Memory B cell (primary cell): ENCODE data around the gene SKAP1.
"Not testable (repeated sequence)": the region's sequence is repeated elsewhere in the genome, so short reads cannot be mapped to it uniquely, and the experiment has no call there.

Experiments used
- ATAC-seq: fragments of 150-1000 bp; cut with Tn5 transposase; 2 replicates; pipeline ENCODE4 v1.10.0; 2021; ENCODE audit warnings: low read depth, mild to moderate bottlenecking, moderate library complexity
- DNase-seq, 2 donors: peaks; one replicate each; pipeline ENCODE4 v3.0.0; 2022; ENCODE audit warnings: low spot score in 2 of 2
- H3K27ac Mint-ChIP-seq: one replicate; pipeline ENCODE4 v1.8.0; 2022; ENCODE audit warnings: mild to moderate bottlenecking, moderate library complexity, mixed read lengths
- H3K27me3 Mint-ChIP-seq: one replicate; pipeline ENCODE4 v1.8.0; 2022; ENCODE audit warnings: mixed read lengths
- H3K36me3 Mint-ChIP-seq: one replicate; pipeline ENCODE4 v1.8.0; 2022; ENCODE audit warnings: mild to moderate bottlenecking, mixed read lengths
- H3K4me1 Mint-ChIP-seq: one replicate; pipeline ENCODE4 v1.8.0; 2022; ENCODE audit warnings: mixed read lengths
- H3K4me3 Mint-ChIP-seq: one replicate; pipeline ENCODE4 v1.8.0; 2022; ENCODE audit warnings: mild to moderate bottlenecking, moderate library complexity, mixed read lengths
- H3K9me3 Mint-ChIP-seq: one replicate; pipeline ENCODE4 v1.8.0; 2022; ENCODE audit warnings: mixed read lengths

Gene SKAP1

GRCh38 chr17:48195910-48196309 is 234.1 kb downstream of the SKAP1 start:
- peaks cover 15% of the 10 kb centered on the region for H3K4me1 Mint-ChIP-seq
- peaks cover 8% of the 10 kb centered on the region for H3K27me3 Mint-ChIP-seq
- H3K9me3 Mint-ChIP-seq: no peaks in the 10 kb centered on the region
- H3K27ac Mint-ChIP-seq: no peak overlapping the region
- no peak overlapping the region for H3K4me3 Mint-ChIP-seq
- DNase-seq (no peak), ATAC-seq (no peak)
- no peaks in the 10 kb centered on the region for H3K36me3 Mint-ChIP-seq

- Mint-ChIP-seq H3K4me1 (peaks cover 12% of the 10 kb centered on the region), H3K4me3 (no peak overlapping the region), H3K9me3 (no peaks in the 10 kb centered on the region), H3K27ac (no peak overlapping the region), H3K27me3 (peaks cover 8% of the 10 kb centered on the region), H3K36me3 (no peaks in the 10 kb centered on the region)
- no peak for ATAC-seq
- no peak for DNase-seq
These were observed 235.9 kb downstream of the SKAP1 start for GRCh38 chr17:48194097-48194550.

GRCh38 chr17:48192321-48192731 is 237.7 kb downstream of the SKAP1 start:
- Mint-ChIP-seq H3K27me3 (peaks cover 8% of the 10 kb centered on the region), H3K27ac (no peak overlapping the region), H3K4me3 (no peak overlapping the region), H3K36me3 (no peaks in the 10 kb centered on the region), H3K4me1 (peaks cover 6% of the 10 kb centered on the region), H3K9me3 (no peaks in the 10 kb centered on the region)
- no peak for ATAC-seq
- no peak for DNase-seq

GRCh38 chr17:48191362-48191761 is 238.7 kb downstream of the SKAP1 start:
- Mint-ChIP-seq H3K9me3 (no peaks in the 10 kb centered on the region), H3K27ac (no peak overlapping the region), H3K27me3 (peaks cover 8% of the 10 kb centered on the region), H3K4me1 (peaks cover 6% of the 10 kb centered on the region), H3K4me3 (no peak overlapping the region), H3K36me3 (no peaks in the 10 kb centered on the region)
- no peak for ATAC-seq
- no peak for DNase-seq

- Mint-ChIP-seq H3K9me3 (no peaks in the 10 kb centered on the region), H3K36me3 (no peaks in the 10 kb centered on the region), H3K4me1 (peaks cover 6% of the 10 kb centered on the region), H3K27ac (no peak overlapping the region), H3K27me3 (peaks cover 8% of the 10 kb centered on the region), H3K4me3 (no peak overlapping the region)
- DNase-seq (no peak), ATAC-seq (no peak)
These were observed 239.1 kb downstream of the SKAP1 start for GRCh38 chr17:48190871-48191270.

GRCh38 chr17:48187872-48188608 is 242.0 kb downstream of the SKAP1 start:
- H3K9me3 Mint-ChIP-seq: no peaks in the 10 kb centered on the region
- peaks cover 2% of the 10 kb centered on the region for H3K27me3 Mint-ChIP-seq
- no peak for DNase-seq
- H3K27ac Mint-ChIP-seq: no peak overlapping the region
- H3K36me3 Mint-ChIP-seq: no peaks in the 10 kb centered on the region
- no peak overlapping the region for H3K4me3 Mint-ChIP-seq
- ATAC-seq: no peak
- no peaks in the 10 kb centered on the region for H3K4me1 Mint-ChIP-seq

GRCh38 chr17:48186317-48186716 is 243.7 kb downstream of the SKAP1 start:
- not testable (repeated sequence) for H3K36me3 Mint-ChIP-seq, DNase-seq, ATAC-seq, H3K27me3 Mint-ChIP-seq, H3K27ac Mint-ChIP-seq, H3K4me3 Mint-ChIP-seq, H3K4me1 Mint-ChIP-seq, H3K9me3 Mint-ChIP-seq

GRCh38 chr17:48184721-48185120 is 245.3 kb downstream of the SKAP1 start:
- DNase-seq (no peak), ATAC-seq (no peak)
- Mint-ChIP-seq H3K27me3 (peaks cover 11% of the 10 kb centered on the region), H3K9me3 (no peaks in the 10 kb centered on the region), H3K4me1 (no peaks in the 10 kb centered on the region), H3K4me3 (no peak overlapping the region), H3K27ac (no peak overlapping the region), H3K36me3 (no peaks in the 10 kb centered on the region)

- Mint-ChIP-seq H3K9me3 (no peaks in the 10 kb centered on the region), H3K36me3 (no peaks in the 10 kb centered on the region), H3K4me1 (no peaks in the 10 kb centered on the region), H3K27me3 (peaks cover 11% of the 10 kb centered on the region), H3K27ac (no peak overlapping the region), H3K4me3 (no peak overlapping the region)
- no peak for ATAC-seq
- no peak for DNase-seq
These were observed 248.4 kb downstream of the SKAP1 start for GRCh38 chr17:48181653-48182052.

GRCh38 chr17:48180842-48181629 is 249.0 kb downstream of the SKAP1 start:
- Mint-ChIP-seq H3K27ac (no peak overlapping the region), H3K9me3 (no peaks in the 10 kb centered on the region), H3K36me3 (no peaks in the 10 kb centered on the region), H3K27me3 (peaks cover 11% of the 10 kb centered on the region), H3K4me3 (no peak overlapping the region), H3K4me1 (no peaks in the 10 kb centered on the region)
- no peak for DNase-seq
- ATAC-seq: no peak

- no peak for ATAC-seq
These were observed 250.7 kb downstream of the SKAP1 start for GRCh38 chr17:48179071-48179945.

GRCh38 chr17:48178317-48178716 is 251.7 kb downstream of the SKAP1 start:
- DNase-seq: no peak
- no peak overlapping the region for H3K27ac Mint-ChIP-seq
- peaks cover 10% of the 10 kb centered on the region for H3K27me3 Mint-ChIP-seq
- no peaks in the 10 kb centered on the region for H3K9me3 Mint-ChIP-seq
- no peak overlapping the region for H3K4me3 Mint-ChIP-seq
- ATAC-seq: no peak
- H3K4me1 Mint-ChIP-seq: peaks cover 2% of the 10 kb centered on the region
- no peaks in the 10 kb centered on the region for H3K36me3 Mint-ChIP-seq

More at GRCh38 chr17:48179071-48179945, 250.7 kb downstream of the SKAP1 start:
- Mint-ChIP-seq H3K4me1 (peaks cover 2% of the 10 kb centered on the region), H3K27ac (no peak overlapping the region), H3K4me3 (no peak overlapping the region), H3K27me3 (peaks cover 11% of the 10 kb centered on the region), H3K36me3 (no peaks in the 10 kb centered on the region), H3K9me3 (no peaks in the 10 kb centered on the region)
- DNase-seq: no peak

- Mint-ChIP-seq H3K27ac (no peak overlapping the region), H3K9me3 (no peaks in the 10 kb centered on the region), H3K4me3 (no peak overlapping the region), H3K36me3 (no peaks in the 10 kb centered on the region), H3K4me1 (peaks cover 2% of the 10 kb centered on the region), H3K27me3 (peaks cover 7% of the 10 kb centered on the region)
- DNase-seq (no peak), ATAC-seq (no peak)
These were observed 252.2 kb downstream of the SKAP1 start for GRCh38 chr17:48177816-48178215.

- no peak overlapping the region for H3K4me3 Mint-ChIP-seq
- DNase-seq: no peak
- H3K9me3 Mint-ChIP-seq: no peaks in the 10 kb centered on the region
- H3K27ac Mint-ChIP-seq: no peak overlapping the region
- H3K27me3 Mint-ChIP-seq: peaks cover 6% of the 10 kb centered on the region
- ATAC-seq: no peak
- no peaks in the 10 kb centered on the region for H3K36me3 Mint-ChIP-seq
- H3K4me1 Mint-ChIP-seq: peaks cover 2% of the 10 kb centered on the region
These were observed 253.6 kb downstream of the SKAP1 start for GRCh38 chr17:48176471-48176855.
